Measurements from ENCODE around the gene MYLK3.
"Not testable (repeated sequence)": the region's sequence is repeated elsewhere in the genome, so short reads cannot be mapped to it uniquely, and the experiment has no call there.

Gene MYLK3

DNA sequence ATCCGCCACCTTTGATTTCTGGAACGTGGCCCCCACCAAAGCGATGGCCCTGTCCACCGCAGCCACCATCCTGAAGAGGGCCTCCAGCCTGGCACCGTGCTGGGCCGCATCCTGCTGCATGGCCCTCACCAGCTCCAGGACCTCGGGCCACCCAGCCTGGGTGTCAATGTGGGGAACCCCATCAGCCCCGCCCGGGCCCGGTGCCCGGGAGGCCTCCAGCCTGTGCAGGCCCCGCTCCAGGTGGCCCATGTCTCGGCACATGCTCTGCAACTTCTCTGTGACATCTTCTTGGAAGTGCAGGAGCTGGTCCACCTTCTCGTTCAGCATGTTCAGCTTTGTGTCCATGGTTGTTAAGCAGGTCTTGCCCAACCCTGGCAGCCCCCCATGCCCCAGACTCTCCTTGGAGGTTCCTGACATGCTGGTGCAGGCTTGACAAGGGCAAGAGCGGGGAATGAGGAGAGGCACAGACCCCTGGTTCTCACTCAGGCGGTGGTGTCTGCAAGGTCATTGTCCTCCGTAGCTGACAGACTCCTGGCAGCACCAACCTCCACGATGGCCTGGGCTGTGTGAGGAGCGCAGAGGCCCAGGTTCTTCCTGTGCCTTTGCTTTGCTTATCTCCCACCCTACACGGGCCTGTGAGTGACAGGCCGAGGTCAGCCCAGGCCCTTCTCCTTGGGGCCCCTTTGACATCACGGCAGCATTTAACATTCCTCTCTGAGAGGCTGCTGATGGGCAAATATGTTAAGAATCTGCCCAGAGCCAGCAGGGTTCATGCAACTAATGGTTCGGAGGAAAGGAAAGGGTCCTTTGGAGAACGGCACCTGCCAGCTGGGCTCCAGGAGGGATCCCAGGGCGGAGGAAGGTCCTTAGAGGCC lies at the start of gene MYLK3:
TSS of gene MYLK3 (minus strand) at position 568 of the 875 bp plus-strand sequence. CDS start at position 417, 151 bp downstream.
- DNase-seq (ENCODE audit: low read depth), result no peak

DNA sequence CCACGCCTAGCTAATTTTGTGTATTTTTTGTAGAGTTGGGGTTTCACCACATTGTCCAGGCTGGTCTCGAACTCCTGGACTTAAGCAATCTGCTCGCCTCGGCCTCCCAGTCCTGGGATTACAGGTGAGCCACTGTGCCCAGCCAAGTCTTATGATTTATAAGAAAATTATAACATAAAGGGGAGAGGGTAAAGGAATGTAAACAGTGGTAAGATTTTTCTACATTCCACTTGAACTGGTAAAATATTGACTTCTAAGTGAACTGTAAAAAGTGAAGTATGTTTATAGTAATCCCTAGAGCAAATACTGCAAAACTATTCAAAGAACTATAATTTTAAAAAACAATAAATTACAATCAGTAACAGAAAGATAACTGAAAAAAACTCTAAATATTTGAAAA lies 49.4 kb upstream of the MYLK3 start:
- DNase-seq (ENCODE audit: low read depth), result no peak

DNA sequence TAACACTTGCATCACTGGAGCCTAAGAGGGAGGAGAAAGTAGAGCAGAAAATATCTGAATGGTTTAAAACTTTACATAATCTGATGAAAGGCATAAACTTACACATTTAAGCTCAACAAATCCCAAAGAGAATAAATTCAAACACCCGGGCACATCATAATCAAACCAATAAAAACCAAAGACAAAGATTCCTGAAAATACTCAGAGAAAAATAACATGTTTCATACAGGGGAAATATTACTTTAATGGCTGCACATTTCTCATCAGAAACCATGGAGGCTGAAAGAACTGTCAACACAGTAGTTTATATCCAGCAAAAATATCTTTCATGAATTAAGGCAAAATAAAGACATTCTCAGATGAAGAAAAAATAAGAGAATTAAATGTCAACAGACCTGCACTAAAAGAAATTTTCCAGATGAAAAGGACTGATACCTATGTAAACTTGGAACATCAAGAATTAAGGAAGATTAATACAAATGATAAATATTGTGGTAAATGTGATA lies 48.7 kb upstream of the MYLK3 start:
- no peak for DNase-seq (ENCODE audit: low read depth)

DNA sequence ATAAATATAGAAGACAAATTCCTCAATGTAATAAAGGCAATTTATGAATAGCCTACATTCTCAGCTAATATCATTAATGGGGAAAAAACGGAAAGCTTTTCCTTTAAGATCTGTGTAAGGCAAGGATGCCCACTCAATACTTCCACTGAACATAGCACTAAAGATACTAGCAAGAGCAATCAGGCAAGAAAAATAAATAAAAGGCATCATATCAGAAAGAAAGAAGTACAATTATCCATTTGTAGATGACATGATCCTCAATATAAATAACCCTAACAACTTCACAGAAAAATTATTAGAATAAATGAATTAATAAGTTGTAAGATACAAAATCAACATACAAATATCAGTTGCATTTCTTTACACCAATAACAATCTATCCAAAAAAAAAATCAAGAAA lies 45.7 kb upstream of the MYLK3 start:
- no peak for DNase-seq (ENCODE audit: low read depth)

DNA sequence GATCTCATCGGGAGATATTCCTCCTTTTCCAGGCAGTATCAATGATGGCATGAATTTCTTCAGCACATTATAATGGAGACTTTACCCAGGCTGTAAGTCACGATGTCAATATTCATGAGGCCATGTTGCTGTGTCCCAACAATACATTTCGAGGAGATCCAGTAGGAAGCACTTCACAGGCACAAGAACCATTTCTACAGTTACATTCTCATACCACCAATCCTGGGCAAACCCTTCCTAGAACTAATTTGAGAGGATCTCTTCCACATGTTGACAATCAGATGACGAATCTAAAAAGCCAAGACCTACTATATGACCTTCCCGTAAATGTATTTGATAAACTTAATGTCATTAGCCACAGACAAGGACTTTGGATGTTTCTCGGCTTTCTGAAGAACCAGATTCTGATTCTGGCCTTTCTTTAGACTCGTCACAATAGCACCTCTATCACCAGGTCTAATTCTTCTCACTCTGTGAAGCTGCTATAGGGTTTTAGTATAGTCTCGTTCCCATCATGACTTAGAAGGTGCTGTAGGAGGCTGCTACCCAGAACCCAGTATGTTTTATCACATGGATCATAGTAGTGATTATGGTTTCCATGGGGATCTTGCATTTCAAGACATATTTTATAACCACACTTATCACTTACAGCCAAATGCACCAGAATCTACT lies 42.6 kb upstream of the MYLK3 start:
- no peak for DNase-seq (ENCODE audit: low read depth)

DNA sequence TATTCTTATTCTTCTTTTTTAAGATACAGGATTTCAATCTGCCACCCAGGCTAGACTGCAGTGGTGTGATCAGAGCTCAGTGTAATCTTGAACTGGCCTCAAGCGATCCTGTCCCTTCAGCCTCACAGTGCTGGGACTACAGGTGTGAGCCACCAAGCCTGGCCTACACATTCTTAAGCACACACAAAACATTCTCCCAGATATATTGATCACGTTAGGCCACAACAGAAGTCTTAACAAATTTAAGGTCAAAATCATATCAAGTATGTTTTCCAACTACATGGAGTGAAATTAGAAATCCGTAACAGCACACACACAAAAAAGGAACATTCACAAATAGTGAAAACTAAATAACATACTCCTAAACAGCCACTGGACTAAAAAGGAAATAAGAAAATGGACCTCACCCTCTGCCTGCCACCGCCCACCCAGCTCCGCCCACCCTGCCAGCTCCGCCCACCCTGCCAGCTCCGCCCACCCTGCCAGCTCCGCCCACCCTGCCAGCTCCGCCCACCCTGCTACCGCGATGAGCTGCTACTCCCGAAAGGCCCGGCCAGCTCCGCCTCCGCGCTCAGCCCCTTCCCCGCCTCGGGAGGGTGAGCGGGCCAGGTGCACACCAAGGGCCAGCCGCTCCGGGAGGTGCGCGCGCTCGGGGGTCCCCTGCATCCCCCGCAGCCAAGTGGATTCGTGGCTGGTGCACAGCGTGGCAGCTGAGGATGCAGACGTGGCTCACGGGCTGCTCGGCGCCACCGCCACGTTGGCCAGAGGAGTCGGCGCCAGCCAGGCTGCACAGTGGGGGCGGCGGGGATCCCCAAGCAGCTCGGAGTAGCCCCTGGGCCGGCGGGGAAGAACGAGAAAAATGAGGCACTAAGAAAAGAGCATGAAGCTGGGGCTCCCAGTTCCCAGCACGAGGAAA lies 41.6 kb upstream of the MYLK3 start:
- peak; percentile 66 for DNase-seq (ENCODE audit: low read depth)

DNA sequence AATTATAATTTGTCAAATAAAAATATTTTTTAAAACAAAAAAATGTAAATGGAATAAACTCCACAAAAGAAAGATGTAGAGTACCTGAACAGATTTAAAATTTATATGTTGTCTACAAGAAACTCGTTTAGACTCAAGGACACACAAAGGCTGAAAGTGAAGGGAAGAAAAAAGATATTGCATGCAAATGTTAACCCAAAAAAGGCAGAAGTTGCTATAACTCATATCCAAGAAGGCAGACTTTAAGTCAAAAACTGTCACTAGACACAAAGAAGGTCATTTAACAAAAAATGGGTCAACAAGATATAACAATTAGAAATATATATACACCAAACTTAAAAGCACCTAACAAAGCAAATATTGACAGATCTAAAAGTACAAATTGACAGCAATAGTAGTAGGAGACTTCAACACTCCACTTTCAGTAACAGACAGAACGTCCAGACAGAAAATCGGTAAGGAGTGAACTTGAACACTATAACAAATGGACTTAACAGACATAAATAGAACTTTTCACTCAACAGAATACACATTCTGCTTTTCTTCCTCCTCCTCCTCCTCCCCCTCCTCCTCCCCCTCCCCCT lies 40.8 kb upstream of the MYLK3 start:
- DNase-seq (ENCODE audit: low read depth), result no peak

DNA sequence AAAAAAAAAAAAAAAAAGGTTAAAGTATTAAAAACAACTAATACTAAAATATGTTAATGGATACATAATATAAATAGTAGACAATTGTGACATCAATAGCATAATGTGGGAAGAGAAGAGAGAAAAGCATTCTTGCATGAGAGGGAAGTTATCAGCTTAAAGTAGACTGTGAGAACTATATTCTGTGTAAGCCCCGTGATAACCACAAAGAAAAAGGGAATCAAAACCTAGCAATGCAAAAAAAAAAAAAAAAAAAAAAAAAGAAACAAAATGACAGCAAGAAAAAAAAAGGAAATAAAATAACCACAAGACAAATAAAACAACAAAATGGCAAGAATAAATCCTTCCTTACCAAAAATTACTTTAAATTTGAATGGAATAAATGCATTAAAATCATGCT lies 39.8 kb upstream of the MYLK3 start:
- no peak for DNase-seq (ENCODE audit: low read depth)

DNA sequence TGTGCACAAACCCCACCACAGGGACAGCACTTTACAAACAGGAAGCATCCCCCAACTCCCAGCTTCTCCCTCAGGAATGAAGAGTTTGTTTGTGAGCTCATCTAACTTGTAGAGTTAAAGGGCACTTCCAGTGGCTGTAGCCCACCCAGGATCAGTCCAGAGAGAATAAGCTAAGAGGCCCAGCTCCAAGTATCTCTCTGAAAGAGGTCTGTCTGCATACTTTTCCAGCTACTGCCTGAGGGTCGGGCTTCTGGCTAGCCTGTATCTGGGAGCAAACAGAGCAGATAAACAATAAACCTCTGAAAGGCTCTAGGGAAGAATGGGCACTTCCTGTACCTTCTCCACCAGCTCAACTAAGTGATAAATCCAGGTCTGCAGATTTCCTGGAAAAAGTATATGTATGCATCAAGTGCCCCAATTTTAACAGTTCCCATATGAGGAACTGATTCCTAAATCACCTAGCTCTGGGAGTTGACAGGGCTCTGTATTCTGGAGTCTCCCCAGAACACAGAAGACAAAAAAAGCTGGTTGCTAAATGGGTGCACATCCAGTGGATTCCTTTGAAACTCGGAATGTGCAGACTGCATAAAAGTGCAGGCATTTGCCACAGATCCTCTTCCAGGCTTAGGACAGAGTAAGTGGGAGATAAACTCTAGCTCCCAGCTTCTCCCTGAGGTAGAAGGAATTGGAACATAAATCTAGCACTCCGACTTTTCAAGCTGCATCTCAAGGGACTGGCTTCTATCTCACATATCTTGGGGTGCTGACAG lies 37.1 kb upstream of the MYLK3 start:
- no peak for DNase-seq (ENCODE audit: low read depth)

DNA sequence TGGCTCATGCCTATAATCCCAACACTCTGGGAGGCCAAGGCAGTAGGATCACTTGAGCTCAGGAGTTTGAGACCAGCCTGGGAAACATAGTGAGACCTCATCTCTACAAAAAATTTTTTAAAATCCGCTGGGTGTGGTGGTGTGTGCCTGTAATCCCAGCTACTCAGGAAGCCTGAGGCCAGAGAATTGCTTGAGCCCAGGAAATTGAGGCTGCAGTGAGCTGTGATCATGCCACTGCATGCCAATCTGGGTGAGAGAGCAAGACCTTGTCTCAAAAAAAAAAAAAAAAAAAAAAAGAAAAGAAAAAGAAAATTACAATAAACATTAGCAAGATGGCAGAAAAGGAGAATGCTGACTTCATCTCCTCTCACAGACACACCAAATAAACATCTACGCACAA lies 36.4 kb upstream of the MYLK3 start:
- DNase-seq (ENCODE audit: low read depth), result not testable (repeated sequence)

DNA sequence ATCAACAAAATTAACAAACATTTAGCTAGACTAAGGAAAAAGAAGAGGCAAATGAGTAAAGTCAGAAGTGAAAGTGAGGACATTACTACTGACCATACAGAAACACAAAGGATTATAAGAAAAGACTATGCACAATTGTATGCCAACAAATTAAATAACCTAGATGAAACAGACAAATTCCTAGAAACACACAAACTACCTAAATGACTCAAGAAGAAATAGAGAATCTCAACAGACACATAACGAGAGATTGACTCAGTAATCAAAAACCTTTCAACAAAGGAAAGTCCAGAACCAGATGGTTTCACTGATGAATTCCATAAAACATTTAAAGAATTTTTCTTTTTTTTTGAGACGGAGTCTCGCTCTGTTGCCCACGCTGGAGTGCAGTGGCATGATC lies 35.7 kb upstream of the MYLK3 start:
- no peak for DNase-seq (ENCODE audit: low read depth)

DNA sequence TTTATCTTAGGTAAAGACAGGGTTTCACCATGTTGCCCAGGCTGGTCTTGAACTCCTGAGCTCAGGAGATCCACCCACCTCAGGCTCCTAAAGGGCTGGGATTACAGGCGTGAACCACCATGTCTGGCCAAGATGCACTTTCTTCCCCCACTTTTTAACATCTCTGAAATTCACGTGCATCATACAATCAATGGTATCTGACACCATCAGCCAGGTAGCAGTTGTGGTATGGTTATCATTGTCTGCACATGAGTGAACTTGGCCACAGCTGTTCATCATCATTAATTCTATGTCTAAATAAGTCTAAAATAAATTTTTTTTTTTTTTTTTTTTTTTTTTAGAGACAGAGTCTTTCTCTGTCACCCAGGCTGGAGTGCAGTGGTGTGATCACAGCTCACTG lies 34.2 kb upstream of the MYLK3 start:
- DNase-seq (ENCODE audit: low read depth), result no peak

DNA sequence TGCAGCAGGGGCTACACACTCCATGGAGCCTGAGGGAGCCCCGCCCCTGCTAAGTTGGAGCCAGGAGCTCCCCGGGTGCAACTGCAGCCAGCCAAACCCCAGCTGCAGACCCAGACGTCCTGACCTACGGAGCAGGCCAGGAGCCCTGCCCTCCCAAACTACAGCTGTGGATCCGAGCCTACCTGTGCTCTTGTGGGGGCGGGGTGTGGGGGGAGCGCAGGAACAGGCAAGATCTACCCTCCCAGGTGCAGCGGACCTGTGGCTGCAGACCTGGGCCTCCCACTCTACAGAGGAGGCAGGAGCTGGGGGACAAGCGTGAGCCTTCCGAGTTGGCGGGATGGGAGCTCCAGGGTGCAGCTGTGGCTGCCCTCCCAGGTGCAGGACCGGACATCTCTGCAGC lies 29.7 kb upstream of the MYLK3 start:
- no peak for DNase-seq (ENCODE audit: low read depth)

DNA sequence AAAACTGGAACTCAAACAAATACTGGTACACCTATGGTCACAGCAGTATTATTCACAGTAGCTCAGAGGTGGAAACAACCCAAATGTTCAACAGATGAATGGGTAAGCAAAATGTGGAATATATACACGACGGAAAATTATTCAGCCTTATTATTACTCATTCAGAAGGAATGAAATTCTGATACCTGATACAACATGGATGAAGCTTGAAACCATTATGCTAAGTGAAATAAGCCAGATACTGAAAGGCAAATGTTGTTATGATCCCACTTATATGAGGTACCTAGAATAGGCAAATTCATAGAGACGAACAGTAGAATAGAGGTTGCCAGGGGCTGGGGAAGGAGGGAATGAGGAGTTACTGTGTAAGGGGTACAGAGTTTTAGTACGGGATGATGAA lies 27.1 kb upstream of the MYLK3 start:
- no peak for DNase-seq (ENCODE audit: low read depth)

DNA sequence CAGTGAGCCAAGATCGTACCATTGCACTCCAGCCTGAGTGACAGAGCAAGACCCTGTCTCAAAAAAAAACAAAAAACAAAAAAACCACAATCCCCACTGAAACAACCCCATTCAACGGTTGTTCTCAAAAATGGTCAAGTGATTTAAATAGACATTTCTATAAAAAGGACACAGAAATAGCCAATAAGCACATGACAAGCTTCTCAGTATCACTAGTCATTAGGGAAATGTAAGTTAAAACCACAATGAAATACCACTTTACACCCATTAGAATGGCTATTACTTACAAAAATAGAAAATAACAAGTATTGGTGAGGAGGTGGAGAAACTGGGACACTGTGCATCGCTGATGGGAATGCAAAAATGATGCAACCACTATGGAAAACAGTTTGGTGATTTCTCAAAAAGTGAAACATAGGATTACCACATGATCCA lies 26.6 kb upstream of the MYLK3 start:
- DNase-seq (ENCODE audit: low read depth), result no peak

DNA sequence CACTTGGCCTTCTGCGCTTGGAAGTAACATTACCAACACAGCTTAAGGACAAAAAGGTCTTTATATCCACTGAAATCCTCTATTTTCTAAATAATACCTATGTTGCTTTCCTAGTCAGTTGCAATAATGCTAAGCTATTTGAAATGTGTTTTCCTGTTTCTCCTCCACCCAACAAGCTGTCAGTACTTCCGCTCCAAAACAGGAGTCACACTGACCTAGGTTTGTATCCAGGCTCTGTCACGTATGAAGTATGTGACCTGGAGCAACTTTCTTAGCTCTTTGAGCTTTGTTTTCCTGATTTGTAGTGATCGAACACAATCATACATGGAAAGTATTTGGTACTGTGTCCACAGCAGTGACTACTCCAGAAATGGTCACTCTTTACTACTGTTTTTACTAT lies 24.3 kb upstream of the MYLK3 start:
- DNase-seq (ENCODE audit: low read depth), result no peak

DNA sequence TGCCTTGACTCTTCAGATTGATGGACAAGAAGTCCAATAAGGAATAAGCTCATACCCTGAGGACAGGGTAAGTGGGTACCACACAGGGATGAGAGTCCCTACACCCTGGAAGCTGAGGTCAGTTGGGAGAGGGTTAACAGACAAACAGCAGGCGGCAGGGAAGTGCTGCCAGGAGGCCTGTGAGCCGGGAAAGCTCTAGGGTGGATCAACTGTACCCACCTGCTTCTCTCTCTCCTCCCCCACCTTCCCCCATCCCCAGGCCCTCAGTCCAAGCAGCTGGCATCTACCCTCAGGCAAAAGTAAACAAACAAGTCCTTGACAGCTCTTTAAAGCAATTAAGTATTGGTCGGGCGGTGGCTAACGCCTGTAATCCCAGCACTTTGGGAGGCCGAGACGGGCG lies 20.7 kb upstream of the MYLK3 start:
- DNase-seq (ENCODE audit: low read depth), result no peak

DNA sequence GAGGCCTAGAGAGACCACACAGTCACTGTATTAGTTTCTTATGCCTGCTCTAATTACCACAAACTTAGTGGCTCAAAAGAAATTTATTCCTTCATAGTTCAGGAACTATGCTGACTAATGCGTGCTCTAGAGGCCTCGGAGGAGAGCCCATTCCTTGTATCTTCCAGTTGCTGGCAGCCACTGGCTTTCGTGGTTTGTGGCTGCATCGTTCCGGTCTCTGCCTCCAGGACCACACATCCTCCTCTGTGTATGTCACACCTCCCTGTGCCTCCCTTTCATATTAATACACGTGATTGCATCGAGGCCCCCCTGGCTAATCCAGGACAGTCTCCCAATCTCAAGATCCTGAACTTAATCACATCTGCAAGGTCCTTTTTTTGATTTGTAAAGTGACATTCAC lies 16.9 kb upstream of the MYLK3 start:
- DNase-seq (ENCODE audit: low read depth), result no peak

DNA sequence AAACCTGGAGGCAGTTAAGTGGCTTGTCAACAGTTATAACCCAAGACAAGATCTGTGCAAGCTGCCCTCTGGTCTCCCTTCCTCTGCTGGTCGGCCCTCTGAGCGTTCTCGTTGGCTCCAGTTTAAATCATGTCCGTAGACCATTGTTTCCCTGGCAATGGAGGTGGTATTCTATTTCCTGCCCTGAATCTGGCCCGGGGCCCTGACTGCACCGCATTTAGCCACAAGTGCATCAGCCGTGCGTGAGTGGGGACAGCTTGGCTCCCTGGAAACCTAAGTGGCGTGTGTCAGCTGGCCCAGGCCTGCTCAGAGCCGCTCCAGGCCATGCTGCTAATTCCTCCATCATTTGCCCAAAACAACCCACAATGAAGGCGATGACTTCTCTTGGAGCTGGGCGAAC lies 15.0 kb upstream of the MYLK3 start:
- no peak for DNase-seq (ENCODE audit: low read depth)

DNA sequence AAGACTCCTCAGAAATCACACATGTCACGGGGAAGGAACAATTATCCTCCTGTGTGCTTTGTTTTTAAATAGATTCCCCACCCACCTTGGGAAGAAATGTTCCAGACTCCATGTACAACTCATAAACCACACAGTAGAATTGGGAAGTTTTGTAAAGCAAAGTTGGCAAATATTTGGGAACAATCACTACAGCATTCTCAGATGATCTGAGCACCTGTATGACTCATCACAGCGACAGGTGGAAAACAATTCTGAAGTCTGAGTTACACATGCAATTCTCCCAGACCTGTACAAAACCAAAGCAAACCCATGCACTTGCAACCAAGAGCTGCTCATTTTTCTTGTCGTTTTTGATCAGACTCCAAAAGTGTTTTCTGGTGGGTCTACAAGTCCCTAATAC lies 14.4 kb upstream of the MYLK3 start:
- no peak for DNase-seq (ENCODE audit: low read depth)

DNA sequence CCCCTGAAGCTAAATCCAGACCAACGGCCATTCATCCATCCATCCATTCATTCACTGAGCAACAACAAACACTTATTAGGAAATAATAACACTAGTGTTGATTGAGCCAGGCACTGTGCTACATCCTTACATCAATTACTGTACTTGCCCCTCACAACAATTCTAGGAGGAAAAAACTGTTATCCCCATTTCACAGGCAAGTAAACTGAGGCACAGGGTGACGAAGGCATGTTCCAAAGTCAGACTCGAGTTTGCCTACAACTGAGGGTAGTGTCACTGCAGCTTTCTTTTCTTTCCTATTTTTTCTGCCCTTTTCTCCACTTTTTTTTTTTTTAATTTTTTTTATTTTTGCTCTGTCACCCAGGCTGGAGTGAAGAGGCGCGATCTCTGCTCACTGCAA lies 11.2 kb upstream of the MYLK3 start:
- DNase-seq (ENCODE audit: low read depth), result no peak

Measured in stimulated activated CD8-positive, alpha-beta memory T cell treated with anti-CD3 and anti-CD28 coated beads, Interleukin-12 subunit alpha, Interleukin-12 subunit beta, amount 100 ng/mL, for 4 hours (primary cell).